A673 (cell line): ENCODE measurements around the gene TMEM220.

Experiments used
- EZH2 ChIP-seq: fragments of 200-600 bp; sonication (generic); IDR thresholded peaks from 2 replicates; pipeline ENCODE4 v1.6.1; 2017; ENCODE audit warnings: borderline replicate concordance, low read depth, mild to moderate bottlenecking, mixed read lengths, antibody characterized with exemption, low read length; ENCODE audit not compliant: poor library complexity, severe bottlenecking
- TF ChIP-seq, protein P1 (sequence below): fragments of 300-800, 200-600 bp; sonication (generic); conservative IDR thresholded peaks from 2 replicates; pipeline ENCODE4 v1.5.1; 2017; ENCODE audit warnings: low read depth, mild to moderate bottlenecking, antibody characterized with exemption, low read length, moderate library complexity, mixed read lengths

DNA sequence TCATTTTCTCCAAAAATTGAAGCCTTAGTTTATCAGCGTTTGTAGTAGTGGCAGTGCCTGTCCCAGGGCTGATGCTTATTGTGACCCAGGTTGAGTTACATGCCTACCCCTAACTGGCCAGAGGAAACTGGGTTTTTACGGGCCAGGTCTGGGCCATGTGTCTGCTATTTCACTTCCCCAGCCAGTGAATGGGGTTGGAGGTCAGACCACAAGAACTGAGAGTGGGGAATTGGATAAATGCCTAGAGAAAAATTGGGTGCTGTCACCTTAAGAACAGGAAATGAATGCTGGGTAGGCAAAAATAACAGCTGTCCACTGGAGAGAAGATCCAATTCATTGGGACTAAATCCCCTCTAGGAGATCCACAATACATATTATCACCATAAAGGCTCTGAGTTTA is 27.2 kb downstream of the TMEM220 start:
- TF ChIP-seq, protein P1, sequence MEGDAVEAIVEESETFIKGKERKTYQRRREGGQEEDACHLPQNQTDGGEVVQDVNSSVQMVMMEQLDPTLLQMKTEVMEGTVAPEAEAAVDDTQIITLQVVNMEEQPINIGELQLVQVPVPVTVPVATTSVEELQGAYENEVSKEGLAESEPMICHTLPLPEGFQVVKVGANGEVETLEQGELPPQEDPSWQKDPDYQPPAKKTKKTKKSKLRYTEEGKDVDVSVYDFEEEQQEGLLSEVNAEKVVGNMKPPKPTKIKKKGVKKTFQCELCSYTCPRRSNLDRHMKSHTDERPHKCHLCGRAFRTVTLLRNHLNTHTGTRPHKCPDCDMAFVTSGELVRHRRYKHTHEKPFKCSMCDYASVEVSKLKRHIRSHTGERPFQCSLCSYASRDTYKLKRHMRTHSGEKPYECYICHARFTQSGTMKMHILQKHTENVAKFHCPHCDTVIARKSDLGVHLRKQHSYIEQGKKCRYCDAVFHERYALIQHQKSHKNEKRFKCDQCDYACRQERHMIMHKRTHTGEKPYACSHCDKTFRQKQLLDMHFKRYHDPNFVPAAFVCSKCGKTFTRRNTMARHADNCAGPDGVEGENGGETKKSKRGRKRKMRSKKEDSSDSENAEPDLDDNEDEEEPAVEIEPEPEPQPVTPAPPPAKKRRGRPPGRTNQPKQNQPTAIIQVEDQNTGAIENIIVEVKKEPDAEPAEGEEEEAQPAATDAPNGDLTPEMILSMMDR, result no peak
- no peak for TF ChIP-seq EZH2
